ENCODE results near the gene GLRA3.

Gene GLRA3

GRCh38 chr4:174591243-174592021 lies 237.6 kb downstream of the GLRA3 start:
- Histone ChIP-seq H3K4me2 (ENCODE audit: low read length) (no peak overlapping the region), H3K4me1 (no peaks in the 10 kb centered on the region), H2AFZ (no peak overlapping the region), H3K27me3 (ENCODE audit: control insufficient read depth, insufficient read depth, low read length) (no peaks in the 10 kb centered on the region), H3K4me3 (ENCODE audit: low read depth, low read length) (no peak overlapping the region), H3K27ac (no peak overlapping the region), H3K9ac (no peak overlapping the region), H3K9me3 (ENCODE audit: control insufficient read depth, low read length) (no peaks in the 10 kb centered on the region), H3K36me3 (ENCODE audit: control insufficient read depth, insufficient read depth, low read length) (no peaks in the 10 kb centered on the region), H3K79me2 (no peaks in the 10 kb centered on the region)
- TF ChIP-seq, protein P1, sequence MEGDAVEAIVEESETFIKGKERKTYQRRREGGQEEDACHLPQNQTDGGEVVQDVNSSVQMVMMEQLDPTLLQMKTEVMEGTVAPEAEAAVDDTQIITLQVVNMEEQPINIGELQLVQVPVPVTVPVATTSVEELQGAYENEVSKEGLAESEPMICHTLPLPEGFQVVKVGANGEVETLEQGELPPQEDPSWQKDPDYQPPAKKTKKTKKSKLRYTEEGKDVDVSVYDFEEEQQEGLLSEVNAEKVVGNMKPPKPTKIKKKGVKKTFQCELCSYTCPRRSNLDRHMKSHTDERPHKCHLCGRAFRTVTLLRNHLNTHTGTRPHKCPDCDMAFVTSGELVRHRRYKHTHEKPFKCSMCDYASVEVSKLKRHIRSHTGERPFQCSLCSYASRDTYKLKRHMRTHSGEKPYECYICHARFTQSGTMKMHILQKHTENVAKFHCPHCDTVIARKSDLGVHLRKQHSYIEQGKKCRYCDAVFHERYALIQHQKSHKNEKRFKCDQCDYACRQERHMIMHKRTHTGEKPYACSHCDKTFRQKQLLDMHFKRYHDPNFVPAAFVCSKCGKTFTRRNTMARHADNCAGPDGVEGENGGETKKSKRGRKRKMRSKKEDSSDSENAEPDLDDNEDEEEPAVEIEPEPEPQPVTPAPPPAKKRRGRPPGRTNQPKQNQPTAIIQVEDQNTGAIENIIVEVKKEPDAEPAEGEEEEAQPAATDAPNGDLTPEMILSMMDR (IDR thresholded peaks at IDR 0.05), result no peak

DNA sequence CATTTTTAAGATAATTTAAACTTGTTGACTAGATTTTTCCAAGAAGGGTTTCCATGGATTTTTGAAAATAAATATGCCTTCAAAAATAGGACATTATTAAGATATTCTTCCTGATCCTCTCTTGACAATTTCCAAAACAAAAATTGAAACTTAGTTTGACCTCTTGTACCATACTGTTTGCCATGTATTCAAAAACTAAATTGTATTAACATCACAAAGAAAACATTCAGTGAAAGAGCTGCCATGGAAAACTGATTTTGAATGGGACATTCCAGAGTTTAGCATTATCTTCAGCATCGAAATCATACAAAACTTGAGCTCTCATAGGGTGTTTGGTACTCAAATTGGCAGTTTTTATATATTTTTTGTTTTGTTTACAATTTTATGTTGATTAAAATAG lies 238.7 kb downstream of the GLRA3 start:
- Histone ChIP-seq H3K9ac (no peak overlapping the region), H3K27ac (no peak overlapping the region), H3K79me2 (no peaks in the 10 kb centered on the region), H3K4me1 (no peaks in the 10 kb centered on the region), H3K4me3 (ENCODE audit: low read depth, low read length) (no peak overlapping the region), H3K36me3 (ENCODE audit: control insufficient read depth, insufficient read depth, low read length) (no peaks in the 10 kb centered on the region), H2AFZ (no peak overlapping the region), H3K27me3 (ENCODE audit: control insufficient read depth, insufficient read depth, low read length) (no peaks in the 10 kb centered on the region), H3K4me2 (ENCODE audit: low read length) (no peak overlapping the region), H3K9me3 (ENCODE audit: control insufficient read depth, low read length) (no peaks in the 10 kb centered on the region)
- TF ChIP-seq, protein P1 (IDR thresholded peaks at IDR 0.05), result no peak

Data from parathyroid adenoma (tissue), 2 donors.